ENCODE data around the gene R3HDM4. TPM values are rescaled to one million over a fixed set of nuclear protein-coding genes. Genes with fewer than 3 reads are reported as not detected.
A peak's percentile ranks its signal among the peaks of the same experiment; 100 is the strongest.

The R3HDM4 gene
- total RNA-seq, 4 donors from 2014 or later, result 23.7 to 44.9 (median 32.9) TPM

GRCh38 chr19:912181-913079 is 589 bp downstream of the R3HDM4 start:
- 0% methylated on average over 8 of the region's 69 CpGs; no CpG with 5 or more reads in 1 of the 2 donors for WGBS, 2 donors (ENCODE audit: low coverage in 1 of 2)
- H3K4me1 ChIP-seq, result peaks cover 0 to 31% (median 8%) of the 10 kb centered on the region in 3 donors
- peak overlapping the region; percentile 40 to 96 (median 88) for H3K27ac ChIP-seq
- no peaks in the 10 kb centered on the region for H3K36me3 ChIP-seq
- ATAC-seq, result peak; percentile 62
- H3K4me3 ChIP-seq, result peak overlapping the region; percentile 85 to 92
- no peaks in the 10 kb centered on the region for H3K9me3 ChIP-seq
- TF ChIP-seq CTCF (IDR thresholded peaks at IDR 0.05), result no peak
- TF ChIP-seq POLR2A (IDR thresholded peaks at IDR 0.05), result no peak
- TF ChIP-seq POLR2AphosphoS5 (IDR thresholded peaks at IDR 0.05), result no peak
- TF ChIP-seq EP300 (IDR thresholded peaks at IDR 0.05), result no peak
- H3K27me3 ChIP-seq, result peaks cover 15% of the 10 kb centered on the region

DNA sequence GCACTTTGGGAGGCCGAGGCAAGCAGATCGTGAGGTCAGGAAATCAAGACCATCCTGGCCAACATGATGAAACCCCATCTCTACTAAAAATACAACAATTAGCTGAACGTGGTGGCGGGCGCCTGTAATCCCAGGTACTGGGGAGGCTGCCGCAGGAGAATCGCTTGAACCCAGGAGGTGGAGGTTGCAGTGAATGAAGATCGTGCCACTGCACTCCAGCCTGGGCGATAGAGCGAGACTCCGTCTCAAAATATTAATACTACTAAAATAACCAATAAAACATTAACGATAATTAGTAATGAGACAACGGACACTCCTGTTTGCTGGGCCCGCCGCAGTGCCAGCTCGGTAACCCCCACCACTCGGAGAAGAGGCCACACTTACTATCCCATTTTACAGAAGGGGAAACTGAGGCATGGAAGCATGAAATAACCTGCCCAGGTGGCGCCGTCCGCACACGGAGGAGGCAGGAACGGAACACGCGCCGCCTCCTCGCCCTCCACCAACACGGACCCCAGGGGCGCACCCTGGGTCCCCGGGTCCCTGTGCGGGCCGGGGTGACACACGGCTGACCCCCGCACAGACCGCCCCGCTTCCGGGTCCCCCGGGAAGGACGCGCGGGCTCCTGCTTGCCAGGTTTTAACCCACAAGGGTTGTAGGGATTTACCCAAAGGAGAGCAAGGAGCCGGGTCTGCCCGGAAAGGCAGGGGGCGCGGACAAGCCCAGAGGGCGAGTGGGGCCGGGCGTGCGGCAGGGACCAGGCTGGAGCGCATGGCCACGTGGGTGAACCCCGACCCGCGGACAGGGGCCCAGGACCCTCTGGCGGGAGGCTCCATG is 1.6 kb downstream of the R3HDM4 start:
- ATAC-seq, result no peak
- H3K4me3 ChIP-seq, result peak overlapping the region in 1 of 2 donors; percentile 92
- TF ChIP-seq POLR2A (IDR thresholded peaks at IDR 0.05), result no peak
- no peak for TF ChIP-seq POLR2AphosphoS5 (IDR thresholded peaks at IDR 0.05)
- TF ChIP-seq CTCF (IDR thresholded peaks at IDR 0.05), result no peak
- no peak for TF ChIP-seq EP300 (IDR thresholded peaks at IDR 0.05)

DNA sequence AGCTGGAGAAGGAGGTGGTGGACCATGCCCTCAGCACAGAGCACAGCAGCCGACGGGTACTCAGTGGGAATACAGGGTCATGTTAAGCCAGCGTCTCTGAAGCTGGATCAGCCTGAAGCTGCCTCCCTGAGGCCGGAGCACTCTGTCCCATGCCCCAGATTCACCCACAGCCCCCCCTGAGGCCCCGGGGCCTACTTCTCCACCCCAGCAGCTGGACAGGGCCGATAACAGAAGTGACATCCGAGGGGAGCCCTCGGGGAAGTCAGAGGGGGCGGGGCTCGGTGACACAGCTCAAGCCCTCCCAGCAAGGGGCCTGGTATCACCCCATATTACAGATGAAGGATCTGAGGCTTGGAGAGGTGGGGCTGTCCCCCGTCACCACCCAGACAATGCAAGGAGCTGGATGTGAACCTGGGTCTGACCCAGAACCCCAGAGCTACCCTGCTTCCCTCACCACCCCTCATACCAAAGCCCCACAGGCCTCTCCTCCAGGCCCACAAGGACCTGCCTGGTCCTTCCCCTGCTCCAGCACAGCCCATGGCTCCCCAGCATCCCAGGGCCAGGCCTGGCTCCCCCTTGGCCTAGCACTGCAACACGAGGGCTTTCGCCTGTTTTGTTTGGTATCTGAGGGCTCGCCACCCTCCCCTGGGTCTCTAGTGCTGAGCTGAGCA is 5.7 kb downstream of the R3HDM4 start:
- TF ChIP-seq EP300 (IDR thresholded peaks at IDR 0.05), result no peak
- Histone ChIP-seq H3K4me3 (no peak overlapping the region), H3K4me1 (peaks cover 0 to 9% (median 0%) of the 10 kb centered on the region in 3 donors), H3K9me3 (no peaks in the 10 kb centered on the region), H3K36me3 (no peaks in the 10 kb centered on the region), H3K27me3 (no peaks in the 10 kb centered on the region), H3K27ac (no peak overlapping the region)
- ATAC-seq, result no peak
- WGBS, 2 donors (ENCODE audit: low coverage in 1 of 2), result no CpG with 5 or more reads among the region's 14 CpGs

More for the DNA sequence above, 1.6 kb downstream of the R3HDM4 start:
- 97% methylated on average over 17 of the region's 54 CpGs; no CpG with 5 or more reads in 1 of the 2 donors for WGBS, 2 donors (ENCODE audit: low coverage in 1 of 2)
- H3K9me3 ChIP-seq, result no peaks in the 10 kb centered on the region
- H3K27me3 ChIP-seq, result peaks cover 5% of the 10 kb centered on the region
- peak overlapping the region in 1 of 4 donors; percentile 7 for H3K27ac ChIP-seq
- H3K36me3 ChIP-seq, result no peaks in the 10 kb centered on the region
- H3K4me1 ChIP-seq, result peaks cover 0 to 23% (median 0%) of the 10 kb centered on the region in 3 donors

GRCh38 chr19:906480-906879 is 6.5 kb downstream of the R3HDM4 start:
- no peaks in the 10 kb centered on the region for H3K9me3 ChIP-seq
- H3K4me1 ChIP-seq, result peaks cover 0 to under 1% (median 0%) of the 10 kb centered on the region in 3 donors
- WGBS, 2 donors (ENCODE audit: low coverage in 1 of 2), result 88 to 90% methylated on average over 3 to 7 of the region's 7 CpGs
- H3K27me3 ChIP-seq, result no peaks in the 10 kb centered on the region
- H3K4me3 ChIP-seq, result no peak overlapping the region
- no peak overlapping the region for H3K27ac ChIP-seq
- H3K36me3 ChIP-seq, result peaks cover 0 to 5% of the 10 kb centered on the region in 2 donors
- TF ChIP-seq EP300 (IDR thresholded peaks at IDR 0.05) (no peak), POLR2AphosphoS5 (IDR thresholded peaks at IDR 0.05) (no peak), POLR2A (IDR thresholded peaks at IDR 0.05) (no peak), CTCF (IDR thresholded peaks at IDR 0.05) (no peak)
- ATAC-seq, result no peak

DNA sequence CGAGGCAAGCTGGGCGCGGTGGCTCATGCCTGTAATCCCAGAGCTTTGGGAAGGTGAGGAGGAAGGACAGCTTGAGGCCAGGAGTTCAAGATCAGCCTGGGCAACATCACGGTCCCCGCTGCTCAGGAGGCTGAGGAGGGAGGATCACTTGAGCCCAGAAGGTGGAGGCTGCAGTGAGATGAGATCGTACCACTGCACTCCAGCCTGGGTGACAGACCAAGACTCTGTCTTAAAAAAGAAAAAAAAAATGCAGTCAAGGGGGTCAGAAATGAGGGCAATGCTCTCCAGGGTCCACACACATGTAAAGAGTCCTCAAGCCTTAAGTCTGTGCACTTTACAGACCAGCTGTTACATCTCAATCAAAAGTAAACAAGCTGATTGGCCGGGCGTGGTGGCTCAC is 8.5 kb downstream of the R3HDM4 start:
- TF ChIP-seq EP300 (IDR thresholded peaks at IDR 0.05), result no peak
- Histone ChIP-seq H3K36me3 (peaks cover 0 to 19% of the 10 kb centered on the region in 2 donors), H3K4me3 (no peak overlapping the region), H3K27ac (no peak overlapping the region), H3K9me3 (no peaks in the 10 kb centered on the region), H3K27me3 (no peaks in the 10 kb centered on the region), H3K4me1 (no peaks in the 10 kb centered on the region)
- 95 to 100% methylated on average over 3 to 8 of the region's 8 CpGs for WGBS, 2 donors (ENCODE audit: low coverage in 1 of 2)
- ATAC-seq, result no peak

All from gastroesophageal sphincter (tissue), 4 donors.